HepG2 (cell line): Measurements from ENCODE around the gene ACAP1. TPM values are rescaled to one million over a fixed set of nuclear protein-coding genes. Genes with fewer than 3 reads are reported as not detected.

Experiments
- CREB1 ChIP-seq, 2 experiments: fragments of 450-650 bp in 1 of 2; IDR thresholded peaks; 2 replicates each; pipeline ENCODE4 v1.6.1; 2016 to 2017; ENCODE audit warnings: control low read depth in 1 of 2, mild to moderate bottlenecking in 1 of 2, missing compliant biosample characterization in 1 of 2, missing genetic modification characterization in 1 of 2
- MEIS2 ChIP-seq: sonication (generic); formaldehyde crosslinking; IDR thresholded peaks from 2 replicates; pipeline ENCODE4 v1.9.0; 2021; ENCODE audit warnings: mild to moderate bottlenecking, missing genetic modification reagents
- MZF1 ChIP-seq: sonication (generic); formaldehyde crosslinking; IDR thresholded peaks from 2 replicates; pipeline ENCODE4 v1.8.1; 2023; ENCODE audit warnings: mild to moderate bottlenecking, missing genetic modification reagents, borderline replicate concordance
- NCOA2 ChIP-seq: sonication (generic); formaldehyde crosslinking; IDR thresholded peaks from 2 replicates; pipeline ENCODE4 v1.8.0; 2022; ENCODE audit warnings: inconsistent platforms
- POLR2AphosphoS5 ChIP-seq: IDR thresholded peaks from 2 replicates; pipeline ENCODE4 v1.6.1; 2012; ENCODE audit warnings: low read depth, low read length
- TFDP1 ChIP-seq: IDR thresholded peaks from 2 replicates; pipeline ENCODE4 v1.6.1; 2016; ENCODE audit warnings: missing compliant biosample characterization, missing genetic modification reagents, borderline replicate concordance
- YY1 ChIP-seq: IDR thresholded peaks from 2 replicates; pipeline ENCODE4 v1.6.1; 2011; ENCODE audit warnings: low read length, low read depth, moderate library complexity, mild to moderate bottlenecking; ENCODE audit not compliant: insufficient read depth, insufficient replicate concordance
- ZBTB14 ChIP-seq: sonication (generic); formaldehyde crosslinking; IDR thresholded peaks from 2 replicates; pipeline ENCODE4 v1.4.0; 2020; ENCODE audit warnings: missing genetic modification reagents
- ZBTB20 ChIP-seq: sonication (generic); formaldehyde crosslinking; IDR thresholded peaks from 2 replicates; pipeline ENCODE4 v1.8.1; 2023; ENCODE audit warnings: missing genetic modification reagents, low read depth, mild to moderate bottlenecking, borderline replicate concordance
- ZNF124 ChIP-seq: sonication (generic); formaldehyde crosslinking; IDR thresholded peaks from 2 replicates; pipeline ENCODE4 v1.4.0; 2020; ENCODE audit warnings: missing genetic modification reagents
- ZNF256 ChIP-seq: sonication (generic); formaldehyde crosslinking; conservative IDR thresholded peaks from 2 replicates; pipeline ENCODE4 v1.4.0; 2020; ENCODE audit warnings: missing genetic modification reagents
- ZNF446 ChIP-seq: sonication (generic); formaldehyde crosslinking; IDR thresholded peaks from 2 replicates; pipeline ENCODE4 v1.5.0; 2020; ENCODE audit warnings: mild to moderate bottlenecking, missing genetic modification reagents
- ZNF709 ChIP-seq: sonication (generic); formaldehyde crosslinking; IDR thresholded peaks from 2 replicates; pipeline ENCODE4 v1.5.0; 2020; ENCODE audit warnings: mild to moderate bottlenecking, missing genetic modification reagents
- ZNF782 ChIP-seq: sonication (generic); formaldehyde crosslinking; IDR thresholded peaks from 2 replicates; pipeline ENCODE4 v1.4.0; 2020; ENCODE audit warnings: missing genetic modification reagents, mild to moderate bottlenecking, borderline replicate concordance
- ZNF788 ChIP-seq: sonication (generic); formaldehyde crosslinking; IDR thresholded peaks from 2 replicates; pipeline ENCODE4 v1.5.0; 2020; ENCODE audit warnings: mild to moderate bottlenecking, missing genetic modification reagents, borderline replicate concordance
- ZNF792 ChIP-seq: IDR thresholded peaks from 2 replicates; pipeline ENCODE4 v1.6.1; 2016
- ZSCAN25 ChIP-seq: sonication (generic); formaldehyde crosslinking; IDR thresholded peaks from 2 replicates; pipeline ENCODE4 v1.8.0; 2022; ENCODE audit warnings: mild to moderate bottlenecking, missing genetic modification reagents
- polyA plus RNA-seq, 8 experiments: library from polyadenylated mRNA; depleted of rRNA in 3 of 8; stranded (reverse) in 7 of 8; unstranded in 1 of 8; fragments of >200 nt; fragmentation: Illumina TruSeq in 4 of 8; extraction: Trizol in 4 of 8; gene quantifications; 2 replicates each; pipeline versions ENCODE4 v1.2.1 to v1.2.3, GENCODE V29; 2011 to 2016; ENCODE audit warnings: low read depth in 4 of 8, missing spikeins in 1 of 8, mixed read lengths in 1 of 8; ENCODE audit not compliant: insufficient read depth in 1 of 8
- total RNA-seq, 5 experiments: library from RNA; depleted of rRNA; stranded (reverse); fragments of >200 nt; fragmentation: Illumina TruSeq; extraction: Trizol; gene quantifications; 2 replicates each; pipeline ENCODE4 v1.2.3, GENCODE V29; 2016; ENCODE audit warnings: low read depth in 1 of 5
- TF ChIP-seq, protein P1 (sequence below): sonication (generic); formaldehyde crosslinking; IDR thresholded peaks from 2 replicates; pipeline ENCODE4 v1.5.0; 2020; ENCODE audit warnings: missing genetic modification reagents
- TF ChIP-seq, protein P2 (sequence below): sonication (generic); formaldehyde crosslinking; IDR thresholded peaks from 2 replicates; pipeline ENCODE4 v1.5.0; 2020; ENCODE audit warnings: mild to moderate bottlenecking, missing genetic modification reagents
- TF ChIP-seq, protein P3 (sequence below): IDR thresholded peaks from 2 replicates; pipeline ENCODE4 v1.6.1; 2012; ENCODE audit warnings: low read depth, low read length, improper control_type of control experiment

The ACAP1 gene
- total and polyA plus RNA-seq, 2 of the 13 experiments (the other 11 are each of a cell fraction or from before 2014, with no cell fraction given) = 1.3 to 2.5 TPM

DNA sequence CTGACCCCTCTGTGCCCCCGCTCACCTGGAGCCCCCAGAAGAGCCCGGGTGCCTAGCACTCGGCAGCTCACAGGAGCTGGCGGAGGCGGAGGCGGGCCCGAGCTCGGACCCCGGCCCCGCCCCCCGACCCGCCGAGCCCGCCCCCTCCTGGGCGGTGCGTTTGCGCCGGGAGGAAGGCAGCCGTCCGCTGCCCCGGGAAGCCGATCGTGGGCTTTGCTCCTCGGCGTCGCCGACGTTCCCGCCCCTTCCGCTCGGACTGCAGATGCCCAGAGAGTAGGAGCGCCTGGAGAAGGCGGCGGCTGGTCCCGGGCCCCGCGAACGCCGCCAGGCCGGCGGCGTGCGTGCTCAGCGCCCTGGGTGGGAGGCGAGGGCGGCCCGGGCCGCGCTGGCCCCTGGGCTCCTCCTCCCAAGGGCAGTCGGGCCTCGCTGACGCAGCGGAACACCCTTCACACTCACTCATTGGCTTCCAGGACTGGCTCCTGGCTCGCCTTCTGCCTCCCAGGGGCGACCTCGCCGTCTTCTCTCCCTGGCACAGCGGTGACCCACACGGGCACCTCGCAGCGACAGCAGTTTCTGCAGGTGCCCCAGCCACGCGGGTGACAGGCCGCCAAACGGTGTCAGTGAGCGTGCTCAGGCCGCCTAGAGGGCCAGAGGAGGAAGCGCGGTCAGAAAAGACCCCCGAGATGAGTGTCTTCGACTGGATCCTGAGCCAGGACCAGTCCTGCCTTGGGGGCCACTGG, 58.3 kb downstream of the ACAP1 start, which contains the start of gene PLSCR3 (continued):
- TF ChIP-seq ZBTB20 = 0 out of 2 replicates have a peak, but pooled peaks have one; percentile 55
- no peak for TF ChIP-seq ZSCAN25 (CRISPR knock-in tag)
- peak; percentile 87 for TF ChIP-seq POLR2AphosphoS5
- no peak for TF ChIP-seq CREB1 (IDR thresholded peaks at IDR 0.05)
- no peak for TF ChIP-seq CREB1 (CRISPR knock-in tag; IDR thresholded peaks at IDR 0.05)
- peak; percentile 62; the same call in 1 of the 2 replicates for TF ChIP-seq TFDP1
- TF ChIP-seq, protein P1, sequence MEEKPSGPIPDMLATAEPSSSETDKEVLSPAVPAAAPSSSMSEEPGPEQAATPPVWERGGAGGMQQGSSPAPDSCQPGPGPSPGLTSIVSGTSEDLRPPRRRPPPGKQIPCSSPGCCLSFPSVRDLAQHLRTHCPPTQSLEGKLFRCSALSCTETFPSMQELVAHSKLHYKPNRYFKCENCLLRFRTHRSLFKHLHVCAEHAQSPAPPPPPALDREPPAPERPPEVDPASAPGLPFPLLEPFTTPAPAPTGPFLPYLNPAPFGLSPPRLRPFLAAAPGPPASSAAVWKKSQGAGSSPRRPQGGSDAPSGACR (CRISPR knock-in tag) = no peak
- TF ChIP-seq, protein P2, sequence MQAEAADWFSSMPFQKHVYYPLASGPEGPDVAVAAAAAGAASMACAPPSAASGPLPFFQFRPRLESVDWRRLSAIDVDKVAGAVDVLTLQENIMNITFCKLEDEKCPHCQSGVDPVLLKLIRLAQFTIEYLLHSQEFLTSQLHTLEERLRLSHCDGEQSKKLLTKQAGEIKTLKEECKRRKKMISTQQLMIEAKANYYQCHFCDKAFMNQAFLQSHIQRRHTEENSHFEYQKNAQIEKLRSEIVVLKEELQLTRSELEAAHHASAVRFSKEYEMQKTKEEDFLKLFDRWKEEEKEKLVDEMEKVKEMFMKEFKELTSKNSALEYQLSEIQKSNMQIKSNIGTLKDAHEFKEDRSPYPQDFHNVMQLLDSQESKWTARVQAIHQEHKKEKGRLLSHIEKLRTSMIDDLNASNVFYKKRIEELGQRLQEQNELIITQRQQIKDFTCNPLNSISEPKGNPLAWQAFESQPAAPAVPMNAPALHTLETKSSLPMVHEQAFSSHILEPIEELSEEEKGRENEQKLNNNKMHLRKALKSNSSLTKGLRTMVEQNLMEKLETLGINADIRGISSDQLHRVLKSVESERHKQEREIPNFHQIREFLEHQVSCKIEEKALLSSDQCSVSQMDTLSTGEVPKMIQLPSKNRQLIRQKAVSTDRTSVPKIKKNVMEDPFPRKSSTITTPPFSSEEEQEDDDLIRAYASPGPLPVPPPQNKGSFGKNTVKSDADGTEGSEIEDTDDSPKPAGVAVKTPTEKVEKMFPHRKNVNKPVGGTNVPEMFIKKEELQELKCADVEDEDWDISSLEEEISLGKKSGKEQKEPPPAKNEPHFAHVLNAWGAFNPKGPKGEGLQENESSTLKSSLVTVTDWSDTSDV = no peak
- TF ChIP-seq ZNF124 (CRISPR knock-in tag) = no peak
- TF ChIP-seq ZNF788 (CRISPR knock-in tag) = peak; percentile 30; the same call in 1 of the 2 replicates
- no peak for TF ChIP-seq ZNF446 (CRISPR knock-in tag)
- 0 out of 2 replicates have a peak, but pooled peaks have one; percentile 49 for TF ChIP-seq ZNF709
- no peak for TF ChIP-seq ZNF256 (CRISPR knock-in tag)
- peak; percentile 32; the same call in 1 of the 2 replicates for TF ChIP-seq ZNF792 (CRISPR knock-in tag)
- no peak for TF ChIP-seq ZNF782 (CRISPR knock-in tag)
- TF ChIP-seq MEIS2 (CRISPR knock-in tag) = 0 out of 2 replicates have a peak, but pooled peaks have one; percentile 29
- 0 out of 2 replicates have a peak, but pooled peaks have one; percentile 19 for TF ChIP-seq NCOA2 (CRISPR knock-in tag)
- TF ChIP-seq, protein P3, sequence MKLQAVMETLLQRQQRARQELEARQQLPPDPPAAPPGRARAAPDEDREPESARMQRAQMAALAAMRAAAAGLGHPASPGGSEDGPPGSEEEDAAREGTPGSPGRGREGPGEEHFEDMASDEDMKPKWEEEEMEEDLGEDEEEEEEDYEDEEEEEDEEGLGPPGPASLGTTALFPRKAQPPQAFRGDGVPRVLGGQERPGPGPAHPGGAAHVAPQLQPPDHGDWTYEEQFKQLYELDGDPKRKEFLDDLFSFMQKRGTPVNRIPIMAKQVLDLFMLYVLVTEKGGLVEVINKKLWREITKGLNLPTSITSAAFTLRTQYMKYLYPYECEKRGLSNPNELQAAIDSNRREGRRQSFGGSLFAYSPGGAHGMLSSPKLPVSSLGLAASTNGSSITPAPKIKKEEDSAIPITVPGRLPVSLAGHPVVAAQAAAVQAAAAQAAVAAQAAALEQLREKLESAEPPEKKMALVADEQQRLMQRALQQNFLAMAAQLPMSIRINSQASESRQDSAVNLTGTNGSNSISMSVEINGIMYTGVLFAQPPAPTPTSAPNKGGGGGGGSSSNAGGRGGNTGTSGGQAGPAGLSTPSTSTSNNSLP = no peak
- TF ChIP-seq MZF1 (CRISPR knock-in tag) = no peak
- TF ChIP-seq YY1 = peak; percentile 70
- TF ChIP-seq ZBTB14 (CRISPR knock-in tag) = no peak
